Hepatocyte (in vitro differentiated cells): ENCODE measurements around the gene CFL2. TPM values are rescaled to one million over a fixed set of nuclear protein-coding genes. Genes with fewer than 3 reads are reported as not detected.

ENCODE experiments used
- DNase-seq: peaks from one replicate; pipeline ENCODE4 v3.0.0-alpha.2; 2016; ENCODE audit warnings: low spot score
- H2AFZ ChIP-seq: fragments of 200-600 bp; sonication (generic); 2 replicates; pipeline ENCODE4 v1.6.0; 2016; ENCODE audit warnings: antibody characterized with exemption, mild to moderate bottlenecking
- H3K27ac ChIP-seq: fragments of 200-600 bp; sonication (generic); 2 replicates; pipeline ENCODE4 v1.5.1; 2016; ENCODE audit warnings: mild to moderate bottlenecking
- H3K27me3 ChIP-seq: fragments of 200-600 bp; sonication (generic); 2 replicates; pipeline ENCODE4 v1.6.1; 2016
- H3K36me3 ChIP-seq: fragments of 200-600 bp; sonication (generic); replicated peaks from 2 replicates; pipeline ENCODE4 v1.5.1; 2016; ENCODE audit warnings: low read depth; ENCODE audit not compliant: insufficient read depth
- H3K4me1 ChIP-seq: fragments of 200-600 bp; sonication (generic); 2 replicates; pipeline ENCODE4 v1.5.1; 2016; ENCODE audit warnings: mild to moderate bottlenecking, moderate library complexity; ENCODE audit not compliant: insufficient read depth
- H3K4me2 ChIP-seq: fragments of 200-600 bp; sonication (generic); 2 replicates; pipeline ENCODE4 v1.6.0; 2016
- H3K4me3 ChIP-seq: fragments of 200-600 bp; sonication (generic); 2 replicates; pipeline ENCODE4 v1.5.1; 2016; ENCODE audit warnings: mild to moderate bottlenecking
- H3K79me2 ChIP-seq: fragments of 200-600 bp; sonication (generic); 2 replicates; pipeline ENCODE4 v1.6.0; 2017; ENCODE audit warnings: mild to moderate bottlenecking
- H3K9me2 ChIP-seq: fragments of 200-600 bp; sonication (generic); replicated peaks from 2 replicates; pipeline ENCODE4 v1.6.0; 2017; ENCODE audit warnings: mild to moderate bottlenecking; ENCODE audit not compliant: insufficient read depth
- H3K9me3 ChIP-seq: fragments of 200-600 bp; sonication (generic); 2 replicates; pipeline ENCODE4 v1.5.1; 2016; ENCODE audit warnings: low read depth, mild to moderate bottlenecking
- H4K20me1 ChIP-seq: fragments of 200-600 bp; sonication (generic); 2 replicates; pipeline ENCODE4 v1.6.0; 2016; ENCODE audit warnings: mild to moderate bottlenecking; ENCODE audit not compliant: insufficient read depth, poor library complexity, severe bottlenecking
- CTCF ChIP-seq: fragments of 200-600 bp; sonication (generic); IDR thresholded peaks from 2 replicates; pipeline ENCODE4 v1.5.1; 2016; ENCODE audit warnings: antibody characterized with exemption, mild to moderate bottlenecking; ENCODE audit not compliant: poor library complexity
- EZH2 ChIP-seq: fragments of 200-600 bp; sonication (generic); IDR thresholded peaks from 2 replicates; pipeline ENCODE4 v1.6.1; 2016; ENCODE audit warnings: antibody characterized with exemption, mild to moderate bottlenecking, borderline replicate concordance
- EZH2phosphoT487 ChIP-seq: fragments of 200-600 bp; sonication (generic); IDR thresholded peaks from one replicate; pipeline ENCODE4 v1.6.1; 2018; ENCODE audit warnings: antibody characterized with exemption, mild to moderate bottlenecking, low read depth, moderate library complexity; ENCODE audit not compliant: unreplicated experiment, severe bottlenecking
- WGBS: methylation state at CpG from one replicate; pipeline ENCODE4 v1.1.6; 2016; ENCODE audit warnings: low lambda C conversion rate; ENCODE audit errors: missing lambda C conversion rate; 5-methylcytosine and 5-hydroxymethylcytosine counted together
- polyA plus RNA-seq: library from polyadenylated mRNA; unstranded; fragments of >200 nt; fragmentation: Nextera tagmentation; extraction: Ambion mirVana; gene quantifications from 2 replicates; pipeline ENCODE4 v1.2.1, GENCODE V29; 2016
- total RNA-seq: library from RNA; depleted of rRNA; stranded (reverse); fragments of >200 nt; gene quantifications from 2 replicates; pipeline ENCODE4 v1.2.3, GENCODE V29; 2014

The CFL2 gene
- total and polyA plus RNA-seq, 2 experiments from 2014 or later: 39.5 to 46.6 TPM

- TF ChIP-seq EZH2phosphoT487: no peak
- TF ChIP-seq EZH2: no peak
- TF ChIP-seq CTCF: no peak
- Histone ChIP-seq H2AFZ (no peak overlapping the region), H3K4me2 (no peak overlapping the region)
Observed at GRCh38 chr14:34678306-34678705, 36.1 kb downstream of the CFL2 start.

GRCh38 chr14:34676516-34677211, 37.7 kb downstream of the CFL2 start:
- Histone ChIP-seq H3K4me1 (no peaks in the 10 kb centered on the region), H3K27me3 (no peaks in the 10 kb centered on the region), H3K27ac (no peak overlapping the region), H3K9me3 (no peaks in the 10 kb centered on the region), H3K9me2 (no peaks in the 10 kb centered on the region), H3K36me3 (no peaks in the 10 kb centered on the region), H3K79me2 (no peaks in the 10 kb centered on the region), H3K4me3 (no peak overlapping the region), H3K4me2 (no peak overlapping the region), H4K20me1 (no peaks in the 10 kb centered on the region), H2AFZ (no peak overlapping the region)
- WGBS: 85% methylated on average over 7 of the region's 7 CpGs
- TF ChIP-seq CTCF: no peak
- TF ChIP-seq EZH2: no peak
- TF ChIP-seq EZH2phosphoT487: no peak
- DNase-seq: no peak

More at GRCh38 chr14:34678306-34678705, 36.1 kb downstream of the CFL2 start:
- Histone ChIP-seq H3K36me3 (no peaks in the 10 kb centered on the region), H4K20me1 (no peaks in the 10 kb centered on the region), H3K27ac (no peak overlapping the region), H3K79me2 (no peaks in the 10 kb centered on the region), H3K4me1 (no peaks in the 10 kb centered on the region), H3K9me3 (no peaks in the 10 kb centered on the region), H3K9me2 (no peaks in the 10 kb centered on the region), H3K4me3 (no peak overlapping the region), H3K27me3 (no peaks in the 10 kb centered on the region)
- WGBS: 82% methylated on average over 7 of the region's 7 CpGs
- no peak for DNase-seq

GRCh38 chr14:34673702-34674101, 40.7 kb downstream of the CFL2 start:
- H2AFZ ChIP-seq: no peak overlapping the region
- H3K27me3 ChIP-seq: no peaks in the 10 kb centered on the region
- H3K4me3 ChIP-seq: no peak overlapping the region
- 88% methylated on average over 1 of the region's 1 CpG for WGBS
- no peaks in the 10 kb centered on the region for H3K4me1 ChIP-seq
- no peaks in the 10 kb centered on the region for H3K79me2 ChIP-seq
- DNase-seq: no peak
- H4K20me1 ChIP-seq: no peaks in the 10 kb centered on the region
- H3K9me3 ChIP-seq: no peaks in the 10 kb centered on the region
- no peaks in the 10 kb centered on the region for H3K9me2 ChIP-seq
- TF ChIP-seq EZH2: no peak
- H3K4me2 ChIP-seq: no peak overlapping the region
- no peak overlapping the region for H3K27ac ChIP-seq
- no peaks in the 10 kb centered on the region for H3K36me3 ChIP-seq

DNA sequence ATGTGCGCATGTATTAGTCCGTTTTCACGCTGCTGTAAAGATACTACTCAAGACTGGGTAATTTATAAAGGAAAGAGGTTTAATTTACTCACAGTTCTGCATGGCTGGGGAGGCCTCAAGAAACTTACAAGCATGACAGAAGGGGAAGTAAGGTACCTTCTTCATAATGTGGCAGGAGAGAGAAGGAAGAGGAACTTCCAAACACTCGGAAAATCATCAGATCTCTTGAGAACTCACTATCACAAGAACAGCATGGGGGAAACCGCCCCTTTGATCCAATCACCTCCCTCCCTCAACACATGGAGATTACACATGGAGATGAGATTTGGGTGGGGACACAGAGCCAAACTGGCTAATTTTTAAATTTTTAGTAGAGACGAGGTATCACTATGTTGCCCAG, 42.7 kb downstream of the CFL2 start:
- Histone ChIP-seq H3K79me2 (no peaks in the 10 kb centered on the region), H3K4me3 (no peak overlapping the region), H3K4me1 (no peaks in the 10 kb centered on the region), H3K9me3 (no peaks in the 10 kb centered on the region), H4K20me1 (no peaks in the 10 kb centered on the region), H3K4me2 (no peak overlapping the region), H2AFZ (no peak overlapping the region), H3K36me3 (no peaks in the 10 kb centered on the region), H3K9me2 (no peaks in the 10 kb centered on the region), H3K27ac (no peak overlapping the region), H3K27me3 (no peaks in the 10 kb centered on the region)
- DNase-seq: no peak
- 72% methylated on average over 6 of the region's 6 CpGs for WGBS
- TF ChIP-seq CTCF (no peak), EZH2phosphoT487 (no peak), EZH2 (no peak)
